Lower leg skin (tissue), 4 donors: ENCODE measurements around the gene OAF. TPM values are rescaled to one million over a fixed set of nuclear protein-coding genes. Genes with fewer than 3 reads are reported as not detected.
"Not testable (repeated sequence)": the region's sequence is repeated elsewhere in the genome, so short reads cannot be mapped to it uniquely, and the experiment has no call there.

ENCODE experiments used
- DNase-seq, 2 donors: peaks; one replicate each; pipeline ENCODE4 v3.0.0-alpha.2; 2019; ENCODE audit warnings: low spot score in 2 of 2
- H3K4me3 ChIP-seq: fragments of 200-600 bp; sonication (generic); 2 replicates; pipeline ENCODE4 v1.5.1; 2017; ENCODE audit warnings: mild to moderate bottlenecking, low read depth; ENCODE audit not compliant: poor library complexity, severe bottlenecking
- CTCF ChIP-seq, 3 donors: fragments of 450-650 bp; IDR thresholded peaks; one replicate each; pipeline ENCODE4 v1.5.1; 2016; ENCODE audit warnings: antibody characterized with exemption in 3 of 3, mild to moderate bottlenecking in 3 of 3, moderate library complexity in 2 of 3
- POLR2A ChIP-seq, 2 donors: fragments of 450-650 bp; IDR thresholded peaks; one replicate each; pipeline ENCODE4 v1.6.1; 2016 to 2017; ENCODE audit warnings: antibody characterized with exemption in 2 of 2, mild to moderate bottlenecking in 1 of 2, moderate library complexity in 1 of 2
- WGBS, 2 donors: methylation state at CpG; one replicate each; pipeline ENCODE4 v1.1.5; 2018; 5-methylcytosine and 5-hydroxymethylcytosine counted together
- intact Hi-C: fragments of 100-400 bp; cut with DNase I; formaldehyde crosslinking; loops from one replicate; pipeline ENCODE4 v1.15.0; 2023; ENCODE audit warnings: low total_unique reads
- total RNA-seq, 4 donors: library from RNA; depleted of rRNA; stranded (reverse); fragments of >200 nt; gene quantifications; one replicate each; pipeline ENCODE4 v1.1.0, GENCODE V29; 2016

Gene OAF
- total RNA-seq, 4 donors from 2014 or later = 3.0 to 15.4 (median 9.1) TPM

GRCh38 chr11:120249279-120250262 is 38.7 kb downstream of the OAF start:
- 76 to 78% methylated on average over 8 of the region's 8 CpGs for WGBS, 2 donors
- no peak for DNase-seq
- TF ChIP-seq CTCF (IDR thresholded peaks at IDR 0.05) (no peak), POLR2A (IDR thresholded peaks at IDR 0.05) (no peak)
- no peak overlapping the region for H3K4me3 ChIP-seq
- intact Hi-C loops = no loop called here

- H3K4me3 ChIP-seq, DNase-seq, intact Hi-C loops: not testable (repeated sequence)
- WGBS, 2 donors = 89 to 92% methylated on average over 13 of the region's 13 CpGs
These were observed 42.5 kb downstream of the OAF start for GRCh38 chr11:120253377-120253776.

- no peak for DNase-seq
- intact Hi-C loops = no loop called here
- no peak for TF ChIP-seq POLR2A (IDR thresholded peaks at IDR 0.05)
- TF ChIP-seq CTCF (IDR thresholded peaks at IDR 0.05) = no peak
- no peak overlapping the region for H3K4me3 ChIP-seq
- 33 to 39% methylated on average over 13 of the region's 13 CpGs for WGBS, 2 donors
These were observed 44.1 kb downstream of the OAF start for GRCh38 chr11:120254788-120255518.

GRCh38 chr11:120255519-120255866 is 44.7 kb downstream of the OAF start:
- DNase-seq = no peak
- H3K4me3 ChIP-seq = no peak overlapping the region
- TF ChIP-seq CTCF (IDR thresholded peaks at IDR 0.05) (no peak), POLR2A (IDR thresholded peaks at IDR 0.05) (no peak)
- WGBS, 2 donors = 22 to 23% methylated on average over 8 to 9 of the region's 9 CpGs
- intact Hi-C loops = no loop called here

GRCh38 chr11:120256178-120256577 is 45.3 kb downstream of the OAF start:
- TF ChIP-seq CTCF (IDR thresholded peaks at IDR 0.05) = no peak
- TF ChIP-seq POLR2A (IDR thresholded peaks at IDR 0.05) = no peak
- WGBS, 2 donors = 55 to 69% methylated on average over 4 of the region's 4 CpGs
- H3K4me3 ChIP-seq = no peak overlapping the region
- no peak for DNase-seq
- intact Hi-C loops = no loop called here

- intact Hi-C loops = no loop called here
- TF ChIP-seq CTCF (IDR thresholded peaks at IDR 0.05) = no peak
- no peak for TF ChIP-seq POLR2A (IDR thresholded peaks at IDR 0.05)
- DNase-seq = no peak
- no peak overlapping the region for H3K4me3 ChIP-seq
- WGBS, 2 donors = 86 to 91% methylated on average over 2 of the region's 2 CpGs
These were observed 45.9 kb downstream of the OAF start for GRCh38 chr11:120256779-120257178.
